Gastroesophageal sphincter (tissue), 3 donors: ENCODE results near the gene C7orf33.

Source experiments
- EP300 ChIP-seq: sonication (generic); formaldehyde crosslinking; IDR thresholded peaks from one replicate; pipeline ENCODE4 v1.6.1; 2017; ENCODE audit warnings: antibody characterized with exemption, mild to moderate bottlenecking
- POLR2A ChIP-seq, 2 donors: fragments of 450-650 bp; IDR thresholded peaks; one replicate each; pipeline ENCODE4 v1.6.1; 2017; ENCODE audit warnings: antibody characterized with exemption in 2 of 2, mild to moderate bottlenecking in 2 of 2, moderate library complexity in 1 of 2
- POLR2AphosphoS5 ChIP-seq: sonication (generic); formaldehyde crosslinking; IDR thresholded peaks from one replicate; pipeline ENCODE4 v1.6.1; 2017; ENCODE audit warnings: antibody characterized with exemption
- TF ChIP-seq, protein P1 (sequence below), 4 experiments: fragments of 200-600 bp in 2 of 4; fragments of 450-650 bp in 2 of 4; sonication (generic) in 1 of 4; IDR thresholded peaks; one replicate each; pipeline ENCODE4 v1.5.1; 2017 to 2019; ENCODE audit warnings: antibody characterized with exemption in 4 of 4, mild to moderate bottlenecking in 2 of 4, moderate library complexity in 2 of 4

DNA sequence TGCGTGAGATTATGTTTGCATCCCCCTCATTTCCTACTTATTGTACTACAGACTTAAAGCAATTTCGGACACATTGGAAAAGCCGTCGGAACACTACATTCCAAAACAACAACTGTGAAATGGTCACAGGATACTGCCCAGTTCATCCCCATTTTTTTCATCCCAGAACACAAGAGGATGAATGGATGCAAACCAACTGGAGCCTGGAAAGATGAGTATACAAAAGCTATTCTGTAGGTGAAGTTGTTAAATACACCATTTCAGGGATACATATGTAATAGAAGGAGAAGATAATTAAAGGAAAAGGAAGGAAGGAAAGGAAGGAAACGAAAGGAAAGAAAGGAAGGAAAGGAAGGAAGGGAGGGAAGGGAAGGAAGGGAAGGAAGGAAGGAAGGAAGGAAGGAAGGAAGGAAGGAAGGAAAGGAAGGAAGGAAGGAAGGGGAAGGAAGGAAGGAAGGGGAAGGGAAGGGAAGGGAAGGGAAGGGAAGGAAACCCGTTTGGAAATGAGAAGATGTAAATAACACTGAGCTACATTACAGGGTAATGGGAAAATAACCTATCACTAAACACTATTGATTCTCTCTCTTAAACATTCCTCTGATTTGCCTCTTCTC is 48.6 kb upstream of the C7orf33 start:
- TF ChIP-seq EP300, result no peak
- TF ChIP-seq, protein P1, sequence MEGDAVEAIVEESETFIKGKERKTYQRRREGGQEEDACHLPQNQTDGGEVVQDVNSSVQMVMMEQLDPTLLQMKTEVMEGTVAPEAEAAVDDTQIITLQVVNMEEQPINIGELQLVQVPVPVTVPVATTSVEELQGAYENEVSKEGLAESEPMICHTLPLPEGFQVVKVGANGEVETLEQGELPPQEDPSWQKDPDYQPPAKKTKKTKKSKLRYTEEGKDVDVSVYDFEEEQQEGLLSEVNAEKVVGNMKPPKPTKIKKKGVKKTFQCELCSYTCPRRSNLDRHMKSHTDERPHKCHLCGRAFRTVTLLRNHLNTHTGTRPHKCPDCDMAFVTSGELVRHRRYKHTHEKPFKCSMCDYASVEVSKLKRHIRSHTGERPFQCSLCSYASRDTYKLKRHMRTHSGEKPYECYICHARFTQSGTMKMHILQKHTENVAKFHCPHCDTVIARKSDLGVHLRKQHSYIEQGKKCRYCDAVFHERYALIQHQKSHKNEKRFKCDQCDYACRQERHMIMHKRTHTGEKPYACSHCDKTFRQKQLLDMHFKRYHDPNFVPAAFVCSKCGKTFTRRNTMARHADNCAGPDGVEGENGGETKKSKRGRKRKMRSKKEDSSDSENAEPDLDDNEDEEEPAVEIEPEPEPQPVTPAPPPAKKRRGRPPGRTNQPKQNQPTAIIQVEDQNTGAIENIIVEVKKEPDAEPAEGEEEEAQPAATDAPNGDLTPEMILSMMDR (IDR thresholded peaks at IDR 0.05), result no peak
- TF ChIP-seq POLR2A (IDR thresholded peaks at IDR 0.05), result no peak
- TF ChIP-seq POLR2AphosphoS5, result no peak
